H1 (cell line): ENCODE measurements around the gene TMEM121B. TPM values are rescaled to one million over a fixed set of nuclear protein-coding genes. Genes with fewer than 3 reads are reported as not detected.

ENCODE experiments used
- CTCF ChIA-PET: fragments of 300-600 bp; sonication (Branson Sonifier 250); formaldehyde crosslinking; loops from one replicate; lab custom pipeline; 2021; ENCODE audit not compliant: partially characterized antibody; lab: Charles Lee
- POLR2A ChIA-PET: fragments of 300-600 bp; sonication (Branson Sonifier 250); formaldehyde crosslinking; loops from one replicate; lab custom pipeline; 2021; ENCODE audit warnings: inconsistent platforms; ENCODE audit not compliant: partially characterized antibody; lab: Charles Lee
- DNase-seq, 2 experiments: peaks; one replicate each; pipeline versions ENCODE4 v3.0.0 to v3.0.0-alpha.2; 2010 to 2022; ENCODE audit warnings: low spot score in 2 of 2, low read depth in 1 of 2, mixed read lengths in 1 of 2
- FAIRE-seq: peaks from 2 replicates; lab custom pipeline; 2011; peaks lifted over from hg19 to GRCh38; lab: Jason Lieb, UNC
- H2AFZ ChIP-seq: 2 replicates; pipeline ENCODE4 v1.8.1; 2012; ENCODE audit warnings: low read length, inconsistent platforms
- H2AK5ac ChIP-seq: 2 replicates; pipeline ENCODE4 v1.6.1; 2013; ENCODE audit warnings: low read depth, low read length
- H2BK120ac ChIP-seq: replicated peaks from 2 replicates; pipeline ENCODE3; 2013; ENCODE audit warnings: low read depth, low read length, inconsistent platforms
- H2BK12ac ChIP-seq: 2 replicates; pipeline ENCODE4 v1.6.1; 2013; ENCODE audit warnings: low read depth, low read length
- H2BK15ac ChIP-seq: 2 replicates; pipeline ENCODE4 v1.6.1; 2013; ENCODE audit warnings: low read length
- H2BK20ac ChIP-seq: 2 replicates; pipeline ENCODE4 v1.6.1; 2013; ENCODE audit warnings: low read length
- H2BK5ac ChIP-seq: 2 replicates; pipeline ENCODE4 v1.6.1; 2013; ENCODE audit warnings: low read depth, low read length
- H3K14ac ChIP-seq: 2 replicates; pipeline ENCODE4 v1.6.1; 2013; ENCODE audit warnings: inconsistent platforms; ENCODE audit not compliant: insufficient read length
- H3K18ac ChIP-seq: 2 replicates; pipeline ENCODE4 v1.6.1; 2013; ENCODE audit warnings: low read length; ENCODE audit errors: extremely low read depth
- H3K23ac ChIP-seq: 2 replicates; pipeline ENCODE4 v1.6.1; 2013; ENCODE audit warnings: inconsistent platforms; ENCODE audit not compliant: insufficient read length
- H3K23me2 ChIP-seq: 2 replicates; pipeline ENCODE4 v1.6.1; 2013; ENCODE audit warnings: low read depth, low read length
- H3K27ac ChIP-seq: 2 replicates; pipeline ENCODE4 v1.6.1; 2011; ENCODE audit warnings: low read depth, low read length, inconsistent platforms
- H3K27me3 ChIP-seq, 4 experiments: replicated peaks in 1 of 4; 1 replicate in 1 of 4; 2 replicates in 3 of 4; pipeline versions ENCODE4 v1.6.1 to v1.8.1; 2011 to 2013; ENCODE audit warnings: low read length in 3 of 4, mild to moderate bottlenecking in 3 of 4, inconsistent platforms in 2 of 4, mixed read lengths in 2 of 4, moderate library complexity in 1 of 4; ENCODE audit not compliant: control insufficient read depth in 3 of 4, insufficient read depth in 3 of 4; ENCODE audit errors: extremely low read depth in 1 of 4
- H3K36me3 ChIP-seq, 4 experiments: 2 replicates each; pipeline versions ENCODE4 v1.6.1 to v1.8.1; 2011 to 2013; ENCODE audit warnings: mild to moderate bottlenecking in 4 of 4, low read length in 3 of 4, moderate library complexity in 2 of 4, control low read depth in 1 of 4, inconsistent platforms in 1 of 4; ENCODE audit not compliant: insufficient read depth in 4 of 4, control insufficient read depth in 2 of 4
- H3K4ac ChIP-seq: replicated peaks from 2 replicates; pipeline ENCODE3; 2013; ENCODE audit warnings: low read length, low read depth, mixed read lengths, inconsistent platforms; ENCODE audit not compliant: insufficient read length
- H3K4me1 ChIP-seq, 4 experiments: replicated peaks in 1 of 4; 1 replicate in 1 of 4; 2 replicates in 3 of 4; pipeline versions ENCODE4 v1.6.1 to v1.8.1; 2011 to 2013; ENCODE audit warnings: low read length in 3 of 4, inconsistent platforms in 2 of 4, mixed read lengths in 1 of 4; ENCODE audit not compliant: insufficient read depth in 4 of 4, control insufficient read depth in 3 of 4
- H3K4me2 ChIP-seq, 2 experiments: 2 replicates each; pipeline versions ENCODE4 v1.6.1 to v1.8.1; 2011 to 2013; ENCODE audit warnings: low read depth in 2 of 2, low read length in 2 of 2, control low read depth in 1 of 2, inconsistent platforms in 1 of 2, mild to moderate bottlenecking in 1 of 2; ENCODE audit not compliant: insufficient read depth in 1 of 2
- H3K4me3 ChIP-seq, 4 experiments: fragments of 200-600, 300-600 bp in 1 of 4; sonication (generic), shearing (Covaris generic), sonication (Bioruptor Twin) in 1 of 4; 2 replicates each; pipeline versions ENCODE4 v1.5.1 to v1.8.1; 2011 to 2016; ENCODE audit warnings: low read length in 4 of 4, low read depth in 3 of 4, control low read depth in 2 of 4, inconsistent platforms in 2 of 4, mild to moderate bottlenecking in 2 of 4, mixed read lengths in 1 of 4, moderate library complexity in 1 of 4; ENCODE audit not compliant: insufficient read depth in 2 of 4; ENCODE audit errors: extremely low read depth in 1 of 4
- H3K56ac ChIP-seq: replicated peaks from 2 replicates; pipeline ENCODE3; 2013; ENCODE audit warnings: low read depth, mild to moderate bottlenecking, mixed read lengths, low read length, inconsistent platforms; ENCODE audit not compliant: insufficient read length
- H3K79me1 ChIP-seq: 2 replicates; pipeline ENCODE4 v1.6.1; 2013; ENCODE audit warnings: low read depth, low read length, control low read depth
- H3K79me2 ChIP-seq, 2 experiments: 2 replicates each; pipeline versions ENCODE4 v1.6.1 to v1.8.1; 2012 to 2013; ENCODE audit warnings: low read length in 2 of 2, mild to moderate bottlenecking in 2 of 2, inconsistent platforms in 1 of 2; ENCODE audit not compliant: insufficient read depth in 2 of 2, control insufficient read depth in 1 of 2
- H3K9ac ChIP-seq, 4 experiments: replicated peaks in 1 of 4; 1 replicate in 1 of 4; 2 replicates in 3 of 4; pipeline versions ENCODE4 v1.6.1 to v1.8.1; 2011 to 2013; ENCODE audit warnings: low read depth in 3 of 4, low read length in 3 of 4, control low read depth in 2 of 4, mild to moderate bottlenecking in 2 of 4, moderate library complexity in 2 of 4, inconsistent platforms in 1 of 4; ENCODE audit errors: extremely low read depth in 1 of 4
- H3K9me3 ChIP-seq, 2 experiments: 2 replicates each; pipeline versions ENCODE4 v1.6.1 to v1.8.1; 2012 to 2013; ENCODE audit warnings: mild to moderate bottlenecking in 2 of 2, moderate library complexity in 2 of 2, control low read depth in 1 of 2, inconsistent platforms in 1 of 2, low read depth in 1 of 2, low read length in 1 of 2, mixed read lengths in 1 of 2; ENCODE audit not compliant: insufficient read depth in 2 of 2
- H4K20me1 ChIP-seq, 2 experiments: replicated peaks in 1 of 2; 2 replicates each; pipeline versions ENCODE3 to v1.8.1; 2011 to 2013; ENCODE audit warnings: inconsistent platforms in 2 of 2, low read length in 2 of 2, mild to moderate bottlenecking in 1 of 2; ENCODE audit not compliant: insufficient read depth in 2 of 2, control insufficient read depth in 1 of 2
- H4K5ac ChIP-seq: 2 replicates; pipeline ENCODE4 v1.6.1; 2013; ENCODE audit warnings: low read length, low read depth, mixed read lengths, inconsistent platforms; ENCODE audit not compliant: insufficient read length
- H4K8ac ChIP-seq: 2 replicates; pipeline ENCODE4 v1.8.0; 2013; ENCODE audit warnings: mild to moderate bottlenecking, moderate library complexity, low read length, inconsistent platforms; ENCODE audit not compliant: insufficient read depth; ENCODE audit errors: extremely low read depth
- H4K91ac ChIP-seq: replicated peaks from 2 replicates; pipeline ENCODE3; 2013; ENCODE audit warnings: low read length, mixed read lengths, inconsistent platforms; ENCODE audit not compliant: insufficient read length
- CHD1 ChIP-seq: IDR thresholded peaks from 2 replicates; pipeline ENCODE4 v1.6.1; 2012; ENCODE audit warnings: low read depth, low read length, improper control_type of control experiment
- CREB1 ChIP-seq: IDR thresholded peaks from 2 replicates; pipeline ENCODE4 v1.6.1; 2012; ENCODE audit warnings: inconsistent platforms
- CTBP2 ChIP-seq: IDR thresholded peaks from 2 replicates; pipeline ENCODE4 v1.7.0; 2011; ENCODE audit warnings: borderline replicate concordance, mild to moderate bottlenecking, moderate library complexity, mixed read lengths, low read length; ENCODE audit not compliant: insufficient read depth, insufficient read length
- EZH2 ChIP-seq: fragments of 200-600 bp; sonication (generic); IDR thresholded peaks from 2 replicates; pipeline ENCODE4 v1.7.1; 2012; ENCODE audit warnings: low read depth, mild to moderate bottlenecking, moderate library complexity, low read length, inconsistent platforms; ENCODE audit not compliant: severe bottlenecking
- GTF2F1 ChIP-seq: IDR thresholded peaks from 2 replicates; pipeline ENCODE4 v1.6.1; 2012; ENCODE audit warnings: low read depth, low read length, improper control_type of control experiment, borderline replicate concordance
- MAX ChIP-seq: IDR thresholded peaks from 2 replicates; pipeline ENCODE4 v1.6.1; 2012; ENCODE audit warnings: inconsistent platforms
- POLR2AphosphoS5 ChIP-seq: IDR thresholded peaks from 2 replicates; pipeline ENCODE4 v1.6.1; 2011; ENCODE audit warnings: low read depth, low read length
- POU5F1 ChIP-seq: IDR thresholded peaks from 2 replicates; pipeline ENCODE4 v1.6.1; 2011; ENCODE audit warnings: low read depth, mild to moderate bottlenecking, low read length, moderate library complexity
- RXRA ChIP-seq: IDR thresholded peaks from 2 replicates; pipeline ENCODE4 v1.6.1; 2011; ENCODE audit warnings: low read depth, mild to moderate bottlenecking, low read length, moderate library complexity; ENCODE audit not compliant: insufficient read depth
- SIRT6 ChIP-seq: IDR thresholded peaks from one replicate; pipeline ENCODE4 v1.7.1; 2012; ENCODE audit warnings: low read length, inconsistent platforms
- SP4 ChIP-seq: IDR thresholded peaks from 2 replicates; pipeline ENCODE4 v1.6.1; 2012; ENCODE audit warnings: low read length, inconsistent platforms
- TAF1 ChIP-seq: IDR thresholded peaks from 2 replicates; pipeline ENCODE4 v1.6.1; 2011; ENCODE audit warnings: mild to moderate bottlenecking, low read depth, low read length
- TAF7 ChIP-seq: optimal IDR thresholded peaks from 2 replicates; pipeline ENCODE3; 2011; ENCODE audit warnings: low read depth, mild to moderate bottlenecking, inconsistent platforms, low read length, moderate library complexity, borderline replicate concordance
- USF2 ChIP-seq: IDR thresholded peaks from 2 replicates; pipeline ENCODE4 v1.6.1; 2011; ENCODE audit warnings: low read length, improper control_type of control experiment
- WGBS, 2 experiments: shearing (Covaris generic) in 1 of 2; methylation state at CpG; one replicate each; pipeline versions ENCODE4 v1.1.6 to v1.1.7; 2013 to 2015; ENCODE audit warnings: low lambda C conversion rate in 2 of 2, mixed read lengths in 2 of 2, inconsistent platforms in 1 of 2, low coverage in 1 of 2, missing lambda C conversion rate in 1 of 2; ENCODE audit not compliant: insufficient replicate concordance in 2 of 2, insufficient coverage in 1 of 2, insufficient read length in 1 of 2; ENCODE audit errors: extremely low coverage in 1 of 2, missing lambda C conversion rate in 1 of 2; 5-methylcytosine and 5-hydroxymethylcytosine counted together
- polyA plus RNA-seq, 7 experiments: library from polyadenylated mRNA; depleted of rRNA in 3 of 7; stranded (reverse) in 5 of 7; unstranded in 2 of 7; fragments of >200 nt in 5 of 7; fragments of 200-250 nt in 2 of 7; gene quantifications; 1 replicate in 5 of 7; 2 replicates in 1 of 7; 4 replicates in 1 of 7; pipeline versions ENCODE4 v1.2.1 to v1.2.3, GENCODE V29; 2011 to 2013; ENCODE audit warnings: missing spikeins in 2 of 7, mixed read lengths in 2 of 7
- total RNA-seq: library from RNA; stranded (reverse); fragmentation: NEBNext Ultra II Directional; extraction: Animal tissue kit (Norgen Biotek cat#: 25700); gene quantifications from 2 replicates; pipeline ENCODE4 v1.2.1, GENCODE V29; 2021

Gene TMEM121B
- total and polyA plus RNA-seq, 2 of the 8 experiments (the other 6 are each of a cell fraction or from before 2014, with no cell fraction given), result 4.3 to 6.9 TPM

GRCh38 chr22:17083255-17083654, 37.9 kb downstream of the TMEM121B start:
- DNase-seq (no peak), FAIRE-seq (no peak)
- peaks cover 0 to 3% (median 2%) of the 10 kb centered on the region in 4 experiments; a peak in 4 of 7 replicates for H3K4me1 ChIP-seq
- H2BK20ac ChIP-seq, result no peak overlapping the region
- no peaks in the 10 kb centered on the region for H3K79me1 ChIP-seq
- no peak overlapping the region for H2AFZ ChIP-seq
- H3K36me3 ChIP-seq, result no peaks in the 10 kb centered on the region
- no peak overlapping the region for H4K8ac ChIP-seq
- no peak overlapping the region for H3K23ac ChIP-seq
- no peak overlapping the region for H2BK12ac ChIP-seq
- no peak overlapping the region for H2BK120ac ChIP-seq
- H3K14ac ChIP-seq, result no peak overlapping the region
- H3K56ac ChIP-seq, result no peak overlapping the region
- H2BK5ac ChIP-seq, result no peak overlapping the region
- H3K9ac ChIP-seq, result no peak overlapping the region
- CTCF ChIA-PET, result interaction anchor here (0.8 to 1.1 kb wide), 3 partner anchors 8 to 33 kb away, joined by 3 read pairs; no protein-coding TSS in a partner anchor
- H3K18ac ChIP-seq, result no peak overlapping the region
- H3K27ac ChIP-seq, result no peak overlapping the region
- H3K9me3 ChIP-seq, result no peaks in the 10 kb centered on the region
- H3K79me2 ChIP-seq, result no peaks in the 10 kb centered on the region
- TF ChIP-seq USF2, result no peak
- no peak for TF ChIP-seq CREB1
- no peak for TF ChIP-seq CTBP2
- TF ChIP-seq EZH2, result no peak
- no peak for TF ChIP-seq CHD1
- TF ChIP-seq MAX, result no peak
- TF ChIP-seq TAF7, result no peak
- TF ChIP-seq SIRT6, result no peak
- no peak for TF ChIP-seq POU5F1
- TF ChIP-seq RXRA, result no peak
- TF ChIP-seq POLR2AphosphoS5, result no peak
- no peak for TF ChIP-seq GTF2F1
- TF ChIP-seq TAF1, result no peak
- no peak for TF ChIP-seq SP4
- no peak overlapping the region for H2BK15ac ChIP-seq
- H3K27me3 ChIP-seq, result peaks cover 9 to 32% (median 18%) of the 10 kb centered on the region in 4 experiments
- no peak overlapping the region for H4K91ac ChIP-seq
- H3K4me2 ChIP-seq, result no peak overlapping the region; a peak in 1 of 4 replicates
- H2AK5ac ChIP-seq, result no peak overlapping the region
- H4K5ac ChIP-seq, result no peak overlapping the region
- 97% methylated on average over 5 of the region's 5 CpGs; no CpG with 5 or more reads in 1 of the 2 experiments for WGBS, 2 experiments
- POLR2A ChIA-PET, result interaction anchor here (0.6 kb wide), 1 partner anchor 9 kb away, joined by 3 read pairs; no protein-coding TSS in a partner anchor
- peaks cover 2 to 7% of the 10 kb centered on the region in 2 experiments for H4K20me1 ChIP-seq
- H3K23me2 ChIP-seq, result peaks cover 10% of the 10 kb centered on the region; the same call in 1 of the 2 replicates
- H3K4me3 ChIP-seq, result no peak overlapping the region
- H3K4ac ChIP-seq, result no peak overlapping the region
